HG02981 (cell line): ENCODE measurements around the gene ESPL1.
A peak's percentile ranks its signal among the peaks of the same experiment; 100 is the strongest.
"Not testable (repeated sequence)": the region's sequence is repeated elsewhere in the genome, so short reads cannot be mapped to it uniquely, and the experiment has no call there.

Source experiments
- ATAC-seq: cut with Tn5 transposase; IDR thresholded peaks from one replicate; pipeline ENCODE4 v1.9.1; 2021; ENCODE audit warnings: mild to moderate bottlenecking, moderate library complexity; ENCODE audit not compliant: unreplicated experiment

ESPL1 gene

DNA sequence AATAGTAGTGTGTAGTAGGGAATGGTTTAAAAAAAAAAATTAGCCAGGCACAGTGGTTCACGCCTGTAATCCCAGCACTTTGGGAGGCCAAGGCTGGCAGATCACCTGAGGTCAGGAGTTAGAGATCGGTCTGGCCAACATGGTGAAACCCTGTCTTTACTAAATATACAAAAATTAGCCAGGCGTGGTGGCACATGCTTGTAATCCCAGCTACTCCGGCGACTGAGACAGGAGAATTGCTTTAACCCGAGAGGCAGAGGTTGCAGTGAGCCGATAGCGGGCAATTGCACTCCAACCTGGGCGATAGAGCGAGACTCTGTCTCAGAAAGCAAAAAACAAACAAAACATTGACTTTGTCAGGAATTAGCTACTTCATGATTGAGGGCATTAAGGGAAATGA lies 29.0 kb downstream of the ESPL1 start:
- ATAC-seq, result not testable (repeated sequence)

- no peak for ATAC-seq
Measured at GRCh38 chr12:53298164-53298563, 30.1 kb downstream of the ESPL1 start.

- ATAC-seq, result no peak
Measured at GRCh38 chr12:53299101-53299453, 31.0 kb downstream of the ESPL1 start.

DNA sequence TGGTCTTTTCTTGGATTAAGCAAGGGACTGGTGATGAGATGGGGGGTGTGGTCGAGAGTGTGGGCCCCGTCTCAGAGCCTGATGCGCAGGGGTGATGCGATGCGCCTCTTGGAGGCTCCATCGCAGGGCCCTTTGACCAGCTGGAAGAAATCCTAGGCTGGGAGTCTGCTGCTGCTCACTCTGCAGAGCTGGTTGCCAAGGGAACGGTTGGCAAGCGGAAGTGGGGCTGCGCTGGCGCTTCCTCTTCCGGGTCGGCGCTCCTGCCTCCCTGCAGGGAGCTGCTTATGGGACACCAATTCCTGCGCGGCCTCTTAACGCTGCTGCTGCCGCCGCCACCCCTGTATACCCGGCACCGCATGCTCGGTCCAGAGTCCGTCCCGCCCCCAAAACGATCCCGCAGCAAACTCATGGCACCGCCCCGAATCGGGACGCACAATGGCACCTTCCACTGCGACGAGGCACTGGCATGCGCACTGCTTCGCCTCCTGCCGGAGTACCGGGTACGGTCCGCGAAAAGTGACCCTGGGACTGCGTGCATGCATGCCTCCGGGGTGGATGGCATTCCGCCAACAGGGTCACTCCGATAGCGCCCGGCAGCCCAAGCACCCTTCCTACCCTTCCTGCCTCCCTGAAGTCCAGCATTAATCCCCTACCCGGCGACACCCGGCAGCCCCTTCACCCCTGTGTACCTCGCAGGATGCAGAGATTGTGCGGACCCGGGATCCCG lies 31.5 kb downstream of the ESPL1 start, which contains the start of gene MYG1:
TSS of gene MYG1 (plus strand) at position 242 of the 727 bp plus-strand sequence. CDS start at position 285, 43 bp downstream.
- peak; percentile 71 for ATAC-seq

- ATAC-seq, result no peak
Measured at GRCh38 chr12:53300187-53300586, 32.1 kb downstream of the ESPL1 start.

- no peak for ATAC-seq
Measured at GRCh38 chr12:53302903-53303302, 34.8 kb downstream of the ESPL1 start.

GRCh38 chr12:53306826-53307225 lies 38.7 kb downstream of the ESPL1 start:
- no peak for ATAC-seq

- no peak for ATAC-seq
Measured at GRCh38 chr12:53308276-53308675, 40.2 kb downstream of the ESPL1 start.

GRCh38 chr12:53313996-53314395 lies 45.9 kb downstream of the ESPL1 start:
- no peak for ATAC-seq

DNA sequence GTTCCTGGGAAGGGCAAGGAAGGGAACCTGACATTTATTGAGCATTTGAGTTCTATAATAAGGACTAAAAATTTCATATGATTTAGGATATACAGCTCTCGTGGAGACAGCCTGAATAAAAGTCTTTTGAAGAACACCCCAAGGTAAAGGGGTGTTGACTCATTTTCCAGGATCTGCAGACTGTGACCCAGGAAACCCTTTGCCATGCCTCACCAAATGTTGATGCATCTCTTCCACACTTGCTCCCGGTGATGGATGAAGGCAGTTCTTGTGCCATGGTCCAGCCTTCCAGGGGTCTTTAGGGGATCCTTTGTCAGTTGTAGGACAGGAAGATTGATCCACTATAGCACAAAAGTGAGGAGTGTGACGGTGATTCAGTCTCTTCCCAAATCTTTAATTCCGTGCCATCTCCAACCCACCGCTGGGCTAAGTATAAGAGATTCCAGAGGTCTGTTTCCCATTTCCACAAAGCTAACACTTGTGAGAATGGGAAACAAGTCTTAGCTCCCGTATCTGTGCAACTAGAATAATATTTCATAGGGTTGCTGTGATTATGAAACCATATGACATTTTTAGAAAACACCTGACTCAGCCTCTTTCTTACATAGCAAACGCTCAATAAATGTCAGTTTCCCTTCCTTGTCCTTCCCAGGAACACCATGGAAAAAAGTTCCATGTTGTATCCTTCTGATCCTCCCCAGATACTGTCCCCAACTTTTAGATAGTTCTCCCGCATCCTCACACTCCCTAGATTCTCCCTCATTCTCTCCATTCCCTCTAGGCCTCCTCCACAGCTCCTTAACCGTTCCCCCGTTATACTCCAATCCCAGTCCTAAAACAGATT lies 52.5 kb downstream of the ESPL1 start:
- no peak for ATAC-seq

GRCh38 chr12:53324113-53324778 lies 56.1 kb downstream of the ESPL1 start:
- peak; percentile 29 for ATAC-seq

DNA sequence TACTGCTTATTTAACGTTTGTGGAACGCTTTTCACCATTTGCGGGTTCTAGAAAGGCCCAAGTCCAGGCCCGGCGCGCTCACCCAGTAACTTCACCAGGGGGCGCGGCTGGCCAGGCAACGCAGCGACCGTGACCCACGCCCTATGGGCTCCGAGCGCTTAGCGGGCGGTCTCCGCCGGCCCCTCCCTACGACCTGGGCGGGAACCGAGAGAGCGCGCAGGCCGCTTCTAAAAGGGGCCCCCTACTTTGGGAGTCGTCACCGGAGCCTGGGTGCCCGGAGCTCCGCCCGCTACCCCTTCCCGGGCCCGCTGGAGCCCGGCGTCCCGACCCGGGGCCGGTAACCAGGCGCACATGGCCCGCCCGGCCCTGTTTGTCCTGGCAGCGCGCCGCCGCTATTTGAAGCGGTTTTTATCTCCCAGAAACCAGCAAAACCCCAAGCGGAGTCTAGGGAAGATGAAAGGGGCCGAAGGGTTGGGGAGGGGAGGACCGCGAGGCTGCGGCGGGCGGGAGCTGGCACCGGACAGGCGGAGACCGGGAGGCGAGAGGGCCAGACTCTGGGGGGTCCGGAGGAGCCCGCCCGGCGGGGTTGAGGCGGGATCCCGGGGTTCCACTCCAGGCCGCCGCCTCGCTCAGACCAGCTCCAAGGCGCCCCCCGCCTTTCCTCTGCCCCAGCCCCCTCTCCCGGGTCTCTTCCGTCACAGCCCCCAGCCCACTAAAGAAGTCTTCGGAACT lies 56.8 kb downstream of the ESPL1 start:
- peak; percentile 43 for ATAC-seq

- no peak for ATAC-seq
Measured at GRCh38 chr12:53325511-53326061, 57.5 kb downstream of the ESPL1 start.

- ATAC-seq, result no peak
Measured at GRCh38 chr12:53326460-53327185, 58.5 kb downstream of the ESPL1 start.

- ATAC-seq, result no peak
Measured at GRCh38 chr12:53327435-53328042, 59.4 kb downstream of the ESPL1 start.

- ATAC-seq, result no peak
Measured at GRCh38 chr12:53328043-53328435, 59.9 kb downstream of the ESPL1 start.

DNA sequence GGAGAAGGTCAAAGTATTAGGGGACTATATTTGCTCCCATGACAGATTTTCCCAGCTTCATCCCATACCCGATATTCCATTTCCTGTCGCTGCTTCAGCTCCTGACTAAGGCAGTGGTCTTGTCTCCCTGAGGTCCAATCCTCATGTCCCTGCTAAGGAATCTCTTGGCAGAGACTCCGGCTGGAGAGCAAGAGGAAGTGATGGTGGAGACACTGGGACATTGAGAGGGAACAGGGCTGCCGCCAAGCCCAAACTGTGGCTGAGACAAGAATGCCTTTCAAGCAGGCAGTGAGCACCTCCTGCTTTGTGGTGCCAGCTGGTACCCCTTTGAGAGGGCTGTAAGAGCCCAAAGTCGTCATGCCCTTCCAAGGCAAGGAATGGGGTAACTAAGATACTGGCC lies 62.6 kb downstream of the ESPL1 start:
- no peak for ATAC-seq

DNA sequence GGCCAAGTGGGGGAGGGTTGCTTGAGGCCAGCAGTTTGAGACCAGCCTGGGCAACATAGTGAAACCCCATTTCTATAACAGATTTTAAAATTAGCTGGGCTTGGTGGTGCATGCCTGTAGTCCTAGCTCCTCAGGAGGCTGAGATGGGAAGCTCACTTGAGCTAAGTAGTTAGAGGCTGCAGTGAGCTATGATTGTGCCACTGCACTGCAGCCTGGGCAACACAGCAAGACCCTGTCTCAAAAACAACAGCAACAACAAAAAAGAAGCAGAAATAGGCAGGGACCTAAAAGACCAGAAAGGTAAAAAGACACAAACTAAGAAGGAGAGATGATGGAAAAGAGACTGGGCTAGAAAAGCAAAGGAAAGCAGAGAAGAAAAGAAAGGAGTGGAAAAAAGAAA lies 64.2 kb downstream of the ESPL1 start:
- not testable (repeated sequence) for ATAC-seq

GRCh38 chr12:53332744-53333143 lies 64.6 kb downstream of the ESPL1 start:
- no peak for ATAC-seq

DNA sequence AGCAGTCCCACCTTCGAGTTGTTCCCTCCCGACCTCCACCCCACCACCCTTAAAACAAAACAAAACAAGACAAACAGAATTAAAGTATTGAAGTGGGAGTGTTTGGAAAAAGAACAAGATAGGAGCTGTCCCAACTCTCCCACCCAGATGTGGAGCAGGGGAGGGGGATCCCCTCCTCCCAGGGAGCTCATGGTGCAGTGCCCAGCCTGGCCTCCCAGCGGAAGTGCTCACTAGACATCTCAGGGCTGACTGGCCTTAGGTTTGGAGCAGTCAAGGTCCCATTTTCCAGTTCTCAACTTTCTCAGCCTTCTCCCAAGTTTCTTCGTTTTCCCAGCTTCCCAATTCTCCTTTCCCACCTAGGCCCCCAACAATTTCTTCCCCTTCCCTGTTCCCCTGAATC lies 65.2 kb downstream of the ESPL1 start:
- no peak for ATAC-seq
